IPS-15b (cell line): Measurements from ENCODE around the gene DGLUCY.

Experiments
- H3K27me3 ChIP-seq: one replicate; pipeline ENCODE4 v1.6.1; 2013; ENCODE audit warnings: low read length; ENCODE audit not compliant: control insufficient read depth, insufficient read depth
- H3K36me3 ChIP-seq: one replicate; pipeline ENCODE4 v1.6.1; 2013; ENCODE audit warnings: low read length; ENCODE audit not compliant: control insufficient read depth, insufficient read depth
- H3K4me1 ChIP-seq: one replicate; pipeline ENCODE4 v1.6.1; 2013; ENCODE audit warnings: mild to moderate bottlenecking, low read length; ENCODE audit not compliant: control insufficient read depth, insufficient read depth
- H3K4me3 ChIP-seq: one replicate; pipeline ENCODE4 v1.5.1; 2013; ENCODE audit warnings: low read depth, low read length
- H3K9ac ChIP-seq: one replicate; pipeline ENCODE4 v1.6.1; 2013; ENCODE audit warnings: low read depth, mild to moderate bottlenecking, low read length
- H3K9me3 ChIP-seq: one replicate; pipeline ENCODE4 v1.6.1; 2013; ENCODE audit warnings: mild to moderate bottlenecking, low read length; ENCODE audit not compliant: control insufficient read depth, insufficient read depth

The DGLUCY gene

DNA sequence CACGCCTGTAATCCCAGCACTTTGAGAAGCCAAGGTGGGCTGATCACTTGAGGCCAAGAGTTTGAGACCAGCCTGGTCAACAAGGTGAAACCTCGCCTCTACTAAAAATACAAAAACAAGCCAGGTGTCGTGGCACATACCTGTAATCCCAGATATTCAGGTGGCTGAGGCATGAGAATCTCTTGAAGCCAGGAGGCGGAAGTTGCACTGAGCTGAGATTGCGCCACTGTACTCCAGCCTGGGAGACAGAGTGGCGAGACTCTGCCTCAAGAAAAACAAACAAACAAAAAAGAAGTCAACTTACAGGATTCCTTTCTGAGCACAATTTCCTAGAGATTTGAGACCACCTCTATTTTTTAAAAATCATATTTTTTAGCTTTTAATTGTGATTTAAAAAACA lies 45.3 kb downstream of the DGLUCY start:
- Histone ChIP-seq H3K36me3 (peaks cover 11% of the 10 kb centered on the region), H3K4me3 (no peak overlapping the region)

DNA sequence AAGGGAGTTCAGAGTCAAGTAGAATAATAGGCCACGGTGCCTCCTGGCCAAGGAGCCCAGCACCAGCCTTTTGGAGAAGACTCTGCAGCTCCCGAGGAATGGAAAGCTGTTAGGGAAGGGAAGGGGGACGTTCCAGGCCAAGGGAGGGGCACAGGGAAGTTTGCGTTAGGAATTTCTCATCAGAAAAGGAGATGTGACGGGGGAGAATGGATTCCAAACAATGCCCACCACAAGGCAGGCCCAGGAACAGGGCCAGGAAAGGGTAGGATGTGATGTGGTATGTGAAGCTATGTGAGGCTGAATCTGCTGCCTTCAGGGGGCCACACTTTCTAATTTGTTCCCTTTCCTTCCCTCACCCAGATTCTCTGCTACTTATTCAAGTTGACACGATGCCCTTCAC lies 46.0 kb downstream of the DGLUCY start:
- no peak overlapping the region for H3K9ac ChIP-seq
- no peaks in the 10 kb centered on the region for H3K27me3 ChIP-seq
- H3K9me3 ChIP-seq: no peaks in the 10 kb centered on the region
- no peak overlapping the region for H3K4me3 ChIP-seq
- H3K4me1 ChIP-seq: no peaks in the 10 kb centered on the region
- peaks cover 11% of the 10 kb centered on the region for H3K36me3 ChIP-seq

More for the DNA sequence above, 45.3 kb downstream of the DGLUCY start:
- H3K9ac ChIP-seq: no peak overlapping the region
- no peaks in the 10 kb centered on the region for H3K4me1 ChIP-seq
- no peaks in the 10 kb centered on the region for H3K27me3 ChIP-seq
- H3K9me3 ChIP-seq: no peaks in the 10 kb centered on the region

DNA sequence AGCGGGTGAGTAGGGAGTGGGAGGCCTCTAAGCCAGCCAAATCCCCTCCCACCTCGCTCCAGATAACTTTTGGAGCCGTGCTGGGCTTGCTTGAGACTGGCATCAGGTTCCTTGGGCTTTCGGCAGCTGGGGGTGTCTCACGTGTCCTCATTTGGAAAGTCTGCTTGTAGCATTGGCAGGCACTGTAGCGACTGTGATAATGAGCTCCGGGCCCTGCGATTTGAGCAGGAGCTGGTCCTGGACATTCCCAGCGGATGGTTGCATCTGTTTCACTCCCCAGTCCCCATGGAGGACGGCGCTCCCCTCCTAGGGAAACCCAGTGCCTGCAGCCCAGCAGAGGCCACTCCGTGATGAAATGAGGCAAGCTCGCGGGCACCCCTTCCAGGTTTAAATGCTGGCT lies 49.4 kb downstream of the DGLUCY start:
- Histone ChIP-seq H3K4me3 (no peak overlapping the region), H3K27me3 (no peaks in the 10 kb centered on the region), H3K4me1 (no peaks in the 10 kb centered on the region), H3K9me3 (no peaks in the 10 kb centered on the region), H3K9ac (no peak overlapping the region), H3K36me3 (peaks cover 14% of the 10 kb centered on the region)

DNA sequence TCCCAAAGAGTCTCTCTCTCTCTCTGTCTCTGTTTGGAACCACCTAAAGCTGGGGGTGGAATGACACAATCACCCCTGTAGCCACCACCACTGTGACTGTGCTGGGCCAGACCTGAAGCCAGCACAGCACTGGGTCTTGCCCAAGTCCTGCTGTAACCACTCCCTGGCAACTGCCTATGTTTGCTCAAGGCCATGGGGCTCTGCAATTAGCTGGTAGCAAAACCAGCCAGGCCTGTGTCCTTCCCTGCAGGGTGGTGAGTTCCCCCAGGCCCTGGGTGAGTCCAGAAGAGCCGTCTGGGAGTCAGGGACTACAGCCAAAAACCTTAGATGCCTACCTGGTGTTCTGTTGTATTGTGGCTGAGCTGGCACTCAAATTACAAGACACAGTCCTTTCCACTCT lies 50.8 kb downstream of the DGLUCY start:
- Histone ChIP-seq H3K27me3 (no peaks in the 10 kb centered on the region), H3K4me1 (no peaks in the 10 kb centered on the region), H3K9ac (no peak overlapping the region), H3K4me3 (no peak overlapping the region), H3K36me3 (peaks cover 14% of the 10 kb centered on the region), H3K9me3 (no peaks in the 10 kb centered on the region)

DNA sequence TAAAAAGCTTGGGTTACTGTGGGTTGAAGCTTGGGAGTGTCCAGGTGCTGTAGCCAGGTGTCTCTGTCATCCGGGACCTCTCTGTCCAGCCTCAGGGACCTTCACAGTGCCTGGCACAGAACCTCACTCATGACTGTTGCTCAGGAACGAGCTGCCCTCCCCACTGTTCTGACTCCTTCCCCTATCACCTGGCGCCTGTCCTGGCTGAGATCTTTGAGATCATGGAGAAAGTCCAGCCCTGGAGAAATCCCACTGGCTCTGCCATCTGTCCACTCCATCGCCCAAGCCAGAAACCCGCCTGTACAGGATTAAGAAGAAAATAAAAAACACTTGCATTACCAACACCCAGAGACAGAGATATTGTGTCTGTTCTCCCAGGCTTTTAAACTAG lies 53.5 kb downstream of the DGLUCY start:
- H3K4me1 ChIP-seq: no peaks in the 10 kb centered on the region
- H3K4me3 ChIP-seq: no peak overlapping the region
- H3K9ac ChIP-seq: no peak overlapping the region
- no peaks in the 10 kb centered on the region for H3K27me3 ChIP-seq
- H3K36me3 ChIP-seq: peaks cover 4% of the 10 kb centered on the region
- H3K9me3 ChIP-seq: no peaks in the 10 kb centered on the region

DNA sequence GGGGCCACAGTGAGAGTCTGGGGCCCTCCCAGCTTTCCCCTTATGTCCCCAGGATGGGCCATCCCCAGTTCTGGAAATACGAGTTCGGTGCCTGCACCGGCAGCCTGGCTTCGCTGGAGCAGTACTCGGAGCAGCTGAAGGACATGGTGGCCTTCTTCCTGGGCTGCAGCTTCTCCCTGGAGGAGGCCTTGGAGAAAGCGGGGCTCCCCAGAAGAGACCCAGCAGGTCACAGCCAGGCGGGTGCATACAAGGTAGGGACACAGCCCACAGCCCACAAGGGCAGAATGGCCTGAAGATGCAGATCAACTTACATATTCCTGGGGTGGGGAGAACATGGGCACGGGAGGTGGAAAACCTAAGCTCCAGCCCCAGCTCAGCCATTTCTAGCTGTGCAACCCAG lies 56.1 kb downstream of the DGLUCY start:
- Histone ChIP-seq H3K9me3 (no peaks in the 10 kb centered on the region), H3K27me3 (no peaks in the 10 kb centered on the region), H3K36me3 (peaks cover 7% of the 10 kb centered on the region), H3K4me1 (no peaks in the 10 kb centered on the region), H3K4me3 (no peak overlapping the region), H3K9ac (no peak overlapping the region)

DNA sequence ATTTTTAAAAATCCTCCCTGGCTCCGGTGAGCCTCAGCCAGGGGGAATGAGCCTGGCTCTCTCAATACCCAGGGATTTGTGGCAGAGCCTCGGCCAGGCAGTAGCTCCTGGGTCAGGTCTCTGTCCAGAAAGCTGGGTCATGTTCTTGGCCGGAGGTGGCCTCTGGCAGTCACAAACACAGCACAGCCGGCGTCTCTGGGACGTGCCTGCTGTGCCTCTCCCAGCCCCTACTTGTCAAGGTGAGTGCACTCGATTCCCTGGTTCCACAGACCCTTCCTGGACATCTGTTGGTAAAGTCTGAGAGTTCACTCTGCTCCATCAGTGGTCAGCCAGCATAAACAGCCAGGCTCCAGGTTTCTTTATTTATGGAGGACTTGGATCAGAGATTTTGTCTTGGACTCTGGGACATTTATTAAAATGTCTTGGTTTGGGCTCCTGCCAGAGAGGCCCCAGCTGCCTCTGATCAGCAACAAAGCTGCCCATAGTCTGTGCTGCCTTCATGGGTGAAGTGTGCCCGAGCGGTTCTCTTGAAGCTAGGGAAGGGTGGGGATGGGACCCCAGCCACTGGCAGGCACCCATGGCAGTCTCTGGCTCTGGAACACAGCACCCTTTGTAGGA lies 56.7 kb downstream of the DGLUCY start:
- no peaks in the 10 kb centered on the region for H3K4me1 ChIP-seq
- H3K36me3 ChIP-seq: peaks cover 7% of the 10 kb centered on the region
- H3K27me3 ChIP-seq: no peaks in the 10 kb centered on the region
- H3K9ac ChIP-seq: no peak overlapping the region
- H3K4me3 ChIP-seq: no peak overlapping the region
- no peaks in the 10 kb centered on the region for H3K9me3 ChIP-seq

DNA sequence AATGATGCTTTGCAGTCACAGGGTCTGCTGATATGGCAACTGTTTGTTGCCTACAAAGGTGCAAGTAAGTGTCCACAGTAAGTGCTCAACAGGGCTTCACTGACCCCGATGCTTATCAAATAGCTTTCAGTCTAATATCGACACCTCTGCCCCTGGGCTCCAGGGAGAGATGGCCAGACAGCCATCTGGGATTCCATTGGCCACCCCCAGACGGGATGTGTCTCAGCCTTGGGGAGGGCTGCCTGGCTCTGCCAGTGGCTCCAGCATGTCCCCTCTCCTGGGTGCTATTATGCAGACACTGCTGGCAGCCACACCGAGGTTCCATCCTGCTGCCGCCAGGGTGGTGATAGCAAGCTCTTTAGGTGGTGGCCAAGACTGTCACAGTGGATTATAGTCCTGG lies 57.4 kb downstream of the DGLUCY start:
- Histone ChIP-seq H3K27me3 (no peaks in the 10 kb centered on the region), H3K9me3 (no peaks in the 10 kb centered on the region), H3K9ac (no peak overlapping the region), H3K4me3 (no peak overlapping the region), H3K4me1 (no peaks in the 10 kb centered on the region), H3K36me3 (peaks cover 7% of the 10 kb centered on the region)

DNA sequence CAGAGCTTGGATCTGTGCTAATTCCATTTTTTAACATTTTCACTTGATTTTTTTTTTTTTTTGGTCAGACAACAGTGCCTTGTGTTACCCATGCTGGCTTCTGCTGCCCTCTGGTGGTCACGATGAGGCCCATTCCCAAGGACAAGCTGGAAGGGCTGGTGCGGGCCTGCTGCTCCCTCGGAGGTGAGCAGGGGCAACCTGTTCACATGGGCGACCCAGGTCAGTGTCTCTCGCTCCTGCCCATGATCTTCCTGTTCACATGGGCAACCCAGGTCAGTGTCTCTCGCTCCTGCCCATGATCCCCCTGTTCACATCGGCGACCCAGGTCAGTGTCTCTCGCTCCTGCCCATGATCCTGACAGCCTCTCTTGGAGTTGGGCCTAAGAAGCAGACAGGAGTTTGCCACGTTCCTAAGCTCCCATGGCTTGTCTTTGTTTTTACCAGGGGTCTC lies 59.4 kb downstream of the DGLUCY start:
- no peak overlapping the region for H3K4me3 ChIP-seq
- no peaks in the 10 kb centered on the region for H3K9me3 ChIP-seq
- peaks cover 5% of the 10 kb centered on the region for H3K36me3 ChIP-seq
- H3K4me1 ChIP-seq: no peaks in the 10 kb centered on the region
- no peaks in the 10 kb centered on the region for H3K27me3 ChIP-seq
- no peak overlapping the region for H3K9ac ChIP-seq

DNA sequence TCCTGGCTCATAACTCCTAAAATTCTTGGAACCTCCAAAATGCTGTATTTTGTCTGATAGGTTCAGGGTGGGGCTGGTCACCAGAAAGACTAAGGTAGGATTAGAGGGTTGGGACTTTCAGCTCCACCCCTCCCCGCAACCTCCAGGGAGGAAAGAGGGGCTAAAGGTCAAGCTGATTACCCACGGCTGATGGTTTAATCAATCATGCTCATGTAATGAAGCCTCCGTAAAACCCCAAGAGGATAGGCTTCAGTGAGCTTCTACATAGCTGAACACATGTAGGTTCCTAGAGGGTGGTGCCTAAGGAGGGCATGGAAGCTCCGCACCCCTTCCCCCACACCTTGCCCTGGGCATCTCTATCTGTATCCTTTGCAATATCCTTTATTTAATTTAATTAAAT lies 60.0 kb downstream of the DGLUCY start:
- H3K9ac ChIP-seq: no peak overlapping the region
- no peak overlapping the region for H3K4me3 ChIP-seq
- H3K36me3 ChIP-seq: peaks cover 5% of the 10 kb centered on the region
- H3K9me3 ChIP-seq: no peaks in the 10 kb centered on the region
- H3K27me3 ChIP-seq: no peaks in the 10 kb centered on the region
- H3K4me1 ChIP-seq: no peaks in the 10 kb centered on the region

DNA sequence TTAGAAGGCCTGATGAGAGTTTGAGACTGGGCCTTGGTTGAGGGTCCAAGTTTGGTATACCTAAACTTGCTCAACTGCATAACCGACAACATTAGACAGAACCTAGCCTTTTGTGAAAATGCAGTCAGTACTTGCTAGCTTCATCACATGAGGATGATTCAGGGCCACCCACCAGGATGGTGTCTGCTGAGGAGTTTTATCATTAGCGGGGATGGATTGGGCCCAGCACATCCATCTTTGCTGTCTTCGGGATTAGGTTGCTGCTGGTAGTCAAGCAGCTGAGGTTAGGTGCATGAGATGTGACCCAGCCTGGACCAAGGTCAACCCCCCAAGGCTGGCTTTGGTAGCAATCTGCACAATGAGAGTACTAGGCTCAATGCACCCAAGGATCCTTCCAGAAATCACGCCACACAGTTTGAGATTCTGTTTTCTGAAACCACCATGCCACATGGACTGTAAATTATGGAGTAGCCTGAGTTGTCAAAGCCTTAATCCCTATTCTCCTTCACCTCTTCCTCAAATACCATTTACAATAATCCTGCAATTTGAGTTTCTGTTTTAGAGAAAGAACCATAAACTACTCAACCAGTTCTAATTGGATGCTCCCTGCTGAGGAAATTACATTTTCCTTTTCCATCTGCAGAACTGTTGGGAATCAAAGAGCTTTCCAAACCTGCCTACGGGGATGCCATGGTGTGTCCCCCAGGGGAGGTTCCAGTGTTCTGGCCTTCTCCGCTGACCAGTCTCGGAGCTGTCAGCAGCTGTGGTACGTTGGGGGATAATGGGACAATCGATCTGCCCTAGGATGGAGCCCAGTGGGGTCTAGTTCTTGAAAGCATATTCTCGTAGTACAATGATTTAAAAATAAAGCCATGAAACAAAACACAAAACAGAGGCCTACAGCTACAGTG lies 61.7 kb downstream of the DGLUCY start:
- H3K36me3 ChIP-seq: peaks cover 5% of the 10 kb centered on the region
- no peak overlapping the region for H3K9ac ChIP-seq
- no peaks in the 10 kb centered on the region for H3K27me3 ChIP-seq
- H3K9me3 ChIP-seq: no peaks in the 10 kb centered on the region
- H3K4me3 ChIP-seq: no peak overlapping the region
- H3K4me1 ChIP-seq: no peaks in the 10 kb centered on the region
